Activated CD8-positive, alpha-beta T cell treated with anti-CD3 and anti-CD28 coated beads, Interleukin-2, amount 10 ng/mL, durations not matched to agents 7 days and 5 days (primary cell): ENCODE results near the gene TM2D3. TPM values are rescaled to one million over a fixed set of nuclear protein-coding genes. Genes with fewer than 3 reads are reported as not detected.

Experiments
- ATAC-seq: fragments of 150-1000 bp; cut with Tn5 transposase; one replicate; pipeline ENCODE4 v1.10.0; 2021; ENCODE audit warnings: moderate library complexity
- CTCF ChIA-PET: fragments of 350-600 bp; sonication (Branson Sonifier 250); formaldehyde crosslinking; loops from one replicate; lab custom pipeline; 2021; ENCODE audit warnings: antibody characterized with exemption; lab: Charles Lee
- POLR2A ChIA-PET: fragments of 350-600 bp; sonication (Branson Sonifier 250); formaldehyde crosslinking; loops from one replicate; lab custom pipeline; 2021; ENCODE audit warnings: antibody characterized with exemption; lab: Charles Lee
- DNase-seq: peaks from one replicate; pipeline ENCODE4 v3.0.0-alpha.2; 2020
- H3K27ac Mint-ChIP-seq: one replicate; pipeline ENCODE4 v1.8.0; 2021; ENCODE audit warnings: mild to moderate bottlenecking, mixed read lengths
- H3K27me3 Mint-ChIP-seq: one replicate; pipeline ENCODE4 v1.8.0; 2021; ENCODE audit warnings: low read depth, mixed read lengths
- H3K36me3 Mint-ChIP-seq: one replicate; pipeline ENCODE4 v1.8.0; 2021; ENCODE audit warnings: low read depth, mixed read lengths
- H3K4me1 Mint-ChIP-seq: one replicate; pipeline ENCODE4 v1.8.0; 2021; ENCODE audit warnings: low read depth, mixed read lengths
- H3K4me3 Mint-ChIP-seq: one replicate; pipeline ENCODE4 v1.8.0; 2021; ENCODE audit warnings: mild to moderate bottlenecking, mixed read lengths
- H3K9me3 Mint-ChIP-seq: one replicate; pipeline ENCODE4 v1.8.0; 2022; ENCODE audit warnings: mixed read lengths; ENCODE audit not compliant: insufficient read depth
- total RNA-seq, 2 experiments: library from RNA; stranded (reverse); gene quantifications; one replicate each; pipeline ENCODE4 v1.2.3, GENCODE V29; 2021

Gene TM2D3
- total RNA-seq, 2 experiments from 2014 or later: 36.8 to 38.8 TPM

GRCh38 chr15:101623367-101624304 lies 28.5 kb downstream of the TM2D3 start:
- H3K36me3 Mint-ChIP-seq: peaks cover 20% of the 10 kb centered on the region
- H3K27ac Mint-ChIP-seq: no peak overlapping the region
- ATAC-seq: no peak
- POLR2A ChIA-PET: no interaction called here
- H3K4me1 Mint-ChIP-seq: peaks cover 17% of the 10 kb centered on the region
- H3K27me3 Mint-ChIP-seq: no peaks in the 10 kb centered on the region
- CTCF ChIA-PET: interaction anchor here (1.0 to 4.5 kb wide), 3 partner anchors 18 to 335 kb away, joined by 3 to 19 read pairs (median 4); no protein-coding TSS in a partner anchor
- no peak for DNase-seq
- H3K4me3 Mint-ChIP-seq: no peak overlapping the region
- H3K9me3 Mint-ChIP-seq: peaks cover 3% of the 10 kb centered on the region

GRCh38 chr15:101621961-101622360 lies 30.2 kb downstream of the TM2D3 start:
- Mint-ChIP-seq H3K27me3 (no peaks in the 10 kb centered on the region), H3K36me3 (peaks cover 20% of the 10 kb centered on the region), H3K9me3 (peaks cover 3% of the 10 kb centered on the region), H3K4me1 (peaks cover 19% of the 10 kb centered on the region), H3K27ac (no peak overlapping the region), H3K4me3 (no peak overlapping the region)
- POLR2A ChIA-PET: no interaction called here
- no peak for DNase-seq
- ATAC-seq: no peak
- CTCF ChIA-PET: interaction anchor here (4.5 kb wide), 1 partner anchor 19 kb away, joined by 19 read pairs; no protein-coding TSS in a partner anchor

- H3K9me3 Mint-ChIP-seq: peaks cover 3% of the 10 kb centered on the region
- DNase-seq: no peak
- peaks cover 23% of the 10 kb centered on the region for H3K4me1 Mint-ChIP-seq
- POLR2A ChIA-PET: no interaction called here
- no peak overlapping the region for H3K4me3 Mint-ChIP-seq
- H3K27ac Mint-ChIP-seq: no peak overlapping the region
- H3K27me3 Mint-ChIP-seq: no peaks in the 10 kb centered on the region
- no peak for ATAC-seq
- CTCF ChIA-PET: interaction anchor here (4.5 kb wide), 1 partner anchor 21 kb away, joined by 19 read pairs; no protein-coding TSS in a partner anchor
- H3K36me3 Mint-ChIP-seq: peaks cover 15% of the 10 kb centered on the region
Measured at GRCh38 chr15:101620671-101621070, 31.5 kb downstream of the TM2D3 start.

- H3K4me1 Mint-ChIP-seq: peaks cover 23% of the 10 kb centered on the region
- H3K9me3 Mint-ChIP-seq: peaks cover 3% of the 10 kb centered on the region
- ATAC-seq (no peak), DNase-seq (no peak)
- no peaks in the 10 kb centered on the region for H3K27me3 Mint-ChIP-seq
- POLR2A ChIA-PET: no interaction called here
- CTCF ChIA-PET: no interaction called here
- H3K4me3 Mint-ChIP-seq: no peak overlapping the region
- H3K27ac Mint-ChIP-seq: no peak overlapping the region
- H3K36me3 Mint-ChIP-seq: peaks cover 12% of the 10 kb centered on the region
Measured at GRCh38 chr15:101619615-101619865, 32.6 kb downstream of the TM2D3 start.

GRCh38 chr15:101618851-101619614 lies 33.1 kb downstream of the TM2D3 start:
- ChIA-PET POLR2A (no interaction called here), CTCF (interaction anchor here (1.6 kb wide), 1 partner anchor 21 kb away, joined by 4 read pairs; no protein-coding TSS in a partner anchor)
- H3K4me1 Mint-ChIP-seq: peaks cover 21% of the 10 kb centered on the region
- H3K4me3 Mint-ChIP-seq: no peak overlapping the region
- no peaks in the 10 kb centered on the region for H3K27me3 Mint-ChIP-seq
- H3K36me3 Mint-ChIP-seq: peaks cover 7% of the 10 kb centered on the region
- ATAC-seq (no peak), DNase-seq (no peak)
- no peak overlapping the region for H3K27ac Mint-ChIP-seq
- H3K9me3 Mint-ChIP-seq: peaks cover 3% of the 10 kb centered on the region

GRCh38 chr15:101618076-101618475 lies 34.1 kb downstream of the TM2D3 start:
- DNase-seq (no peak), ATAC-seq (no peak)
- H3K36me3 Mint-ChIP-seq: no peaks in the 10 kb centered on the region
- H3K4me3 Mint-ChIP-seq: no peak overlapping the region
- POLR2A ChIA-PET: no interaction called here
- H3K27ac Mint-ChIP-seq: no peak overlapping the region
- CTCF ChIA-PET: interaction anchor here (1.6 kb wide), 1 partner anchor 22 kb away, joined by 4 read pairs; no protein-coding TSS in a partner anchor
- H3K9me3 Mint-ChIP-seq: peaks cover under 1% of the 10 kb centered on the region
- no peaks in the 10 kb centered on the region for H3K27me3 Mint-ChIP-seq
- H3K4me1 Mint-ChIP-seq: peaks cover 17% of the 10 kb centered on the region

- Mint-ChIP-seq H3K36me3 (no peaks in the 10 kb centered on the region), H3K27ac (no peak overlapping the region), H3K4me1 (peaks cover 17% of the 10 kb centered on the region), H3K27me3 (no peaks in the 10 kb centered on the region), H3K4me3 (no peak overlapping the region), H3K9me3 (no peaks in the 10 kb centered on the region)
- ATAC-seq (no peak), DNase-seq (no peak)
- ChIA-PET POLR2A (no interaction called here), CTCF (interaction anchor here (1.6 kb wide), 1 partner anchor 23 kb away, joined by 4 read pairs; no protein-coding TSS in a partner anchor)
Measured at GRCh38 chr15:101617390-101617965, 34.7 kb downstream of the TM2D3 start.

GRCh38 chr15:101615986-101616848 lies 36.0 kb downstream of the TM2D3 start:
- Mint-ChIP-seq H3K36me3 (no peaks in the 10 kb centered on the region), H3K27ac (no peak overlapping the region), H3K4me3 (no peak overlapping the region), H3K9me3 (no peaks in the 10 kb centered on the region), H3K4me1 (peaks cover 11% of the 10 kb centered on the region), H3K27me3 (no peaks in the 10 kb centered on the region)
- DNase-seq (no peak), ATAC-seq (no peak)
- ChIA-PET POLR2A (no interaction called here), CTCF (interaction anchor here (1.3 kb wide), 1 partner anchor 25 kb away, joined by 3 read pairs; no protein-coding TSS in a partner anchor)

GRCh38 chr15:101615414-101615985 lies 36.7 kb downstream of the TM2D3 start:
- H3K9me3 Mint-ChIP-seq: no peaks in the 10 kb centered on the region
- no peak overlapping the region for H3K27ac Mint-ChIP-seq
- no peak overlapping the region for H3K4me3 Mint-ChIP-seq
- POLR2A ChIA-PET: no interaction called here
- no peaks in the 10 kb centered on the region for H3K27me3 Mint-ChIP-seq
- H3K4me1 Mint-ChIP-seq: peaks cover 11% of the 10 kb centered on the region
- H3K36me3 Mint-ChIP-seq: no peaks in the 10 kb centered on the region
- CTCF ChIA-PET: no interaction called here
- DNase-seq (no peak), ATAC-seq (peak; percentile 23)

GRCh38 chr15:101614761-101615160 lies 37.4 kb downstream of the TM2D3 start:
- Mint-ChIP-seq H3K27ac (no peak overlapping the region), H3K4me3 (no peak overlapping the region), H3K4me1 (peaks cover 8% of the 10 kb centered on the region), H3K9me3 (no peaks in the 10 kb centered on the region), H3K27me3 (no peaks in the 10 kb centered on the region), H3K36me3 (no peaks in the 10 kb centered on the region)
- DNase-seq: no peak
- POLR2A ChIA-PET: no interaction called here
- no peak for ATAC-seq
- CTCF ChIA-PET: no interaction called here
